Measurements from ENCODE around the gene CYP2C19.
"Not testable (repeated sequence)": the region's sequence is repeated elsewhere in the genome, so short reads cannot be mapped to it uniquely, and the experiment has no call there.

Gene CYP2C19

GRCh38 chr10:94784256-94784655 lies 21.8 kb downstream of the CYP2C19 start:
- H3K36me3 ChIP-seq (ENCODE audit: control insufficient read depth, low read length), result no peaks in the 10 kb centered on the region
- H3K4me3 ChIP-seq (ENCODE audit: low read length), result no peak overlapping the region
- H4K20me1 ChIP-seq (ENCODE audit: control insufficient read depth, insufficient read depth, low read depth, low read length), result no peaks in the 10 kb centered on the region
- no peaks in the 10 kb centered on the region for H3K27me3 ChIP-seq (ENCODE audit: control insufficient read depth, low read length)
- H3K9me2 ChIP-seq (replicated peaks; ENCODE audit: control insufficient read depth, low read length), result no peaks in the 10 kb centered on the region
- no peaks in the 10 kb centered on the region for H3F3A ChIP-seq (ENCODE audit: control insufficient read depth, insufficient read depth)
- no peak for TF ChIP-seq EZH2phosphoT487 (IDR thresholded peaks at IDR 0.05; ENCODE audit: borderline replicate concordance, low read length)
- TF ChIP-seq CTCF (IDR thresholded peaks at IDR 0.05; ENCODE audit: low read depth, low read length, poor library complexity, severe bottlenecking), result no peak
- no peak overlapping the region for H3K27ac ChIP-seq (ENCODE audit: low read depth, low read length)
- H3K4me1 ChIP-seq (ENCODE audit: control insufficient read depth, low read length), result no peaks in the 10 kb centered on the region
- no peaks in the 10 kb centered on the region for H3K79me2 ChIP-seq (ENCODE audit: control insufficient read depth, low read length)
- no peak overlapping the region for H3K4me2 ChIP-seq (ENCODE audit: low read length)
- no peaks in the 10 kb centered on the region for H3K9me3 ChIP-seq (ENCODE audit: control insufficient read depth, insufficient read depth, low read length)

- no peak overlapping the region for H3K27ac ChIP-seq (ENCODE audit: low read depth, low read length)
- no peaks in the 10 kb centered on the region for H3K9me3 ChIP-seq (ENCODE audit: control insufficient read depth, insufficient read depth, low read length)
- H3K4me1 ChIP-seq (ENCODE audit: control insufficient read depth, low read length), result no peaks in the 10 kb centered on the region
- H3K4me2 ChIP-seq (ENCODE audit: low read length), result no peak overlapping the region
- no peak overlapping the region for H3K4me3 ChIP-seq (ENCODE audit: low read length)
- H3K79me2 ChIP-seq (ENCODE audit: control insufficient read depth, low read length), result no peaks in the 10 kb centered on the region
- no peaks in the 10 kb centered on the region for H3K36me3 ChIP-seq (ENCODE audit: control insufficient read depth, low read length)
- no peak for TF ChIP-seq CTCF (IDR thresholded peaks at IDR 0.05; ENCODE audit: low read depth, low read length, poor library complexity, severe bottlenecking)
- no peak for TF ChIP-seq EZH2phosphoT487 (IDR thresholded peaks at IDR 0.05; ENCODE audit: borderline replicate concordance, low read length)
- H4K20me1 ChIP-seq (ENCODE audit: control insufficient read depth, insufficient read depth, low read depth, low read length), result no peaks in the 10 kb centered on the region
- no peaks in the 10 kb centered on the region for H3K9me2 ChIP-seq (replicated peaks; ENCODE audit: control insufficient read depth, low read length)
- no peaks in the 10 kb centered on the region for H3K27me3 ChIP-seq (ENCODE audit: control insufficient read depth, low read length)
- H3F3A ChIP-seq (ENCODE audit: control insufficient read depth, insufficient read depth), result no peaks in the 10 kb centered on the region
These were observed 22.7 kb downstream of the CYP2C19 start for GRCh38 chr10:94785211-94785610.

GRCh38 chr10:94800551-94800950 lies 38.1 kb downstream of the CYP2C19 start:
- H3K27ac ChIP-seq (ENCODE audit: low read depth, low read length); H3F3A ChIP-seq (ENCODE audit: control insufficient read depth, insufficient read depth); H3K36me3 ChIP-seq (ENCODE audit: control insufficient read depth, low read length); H4K20me1 ChIP-seq (ENCODE audit: control insufficient read depth, insufficient read depth, low read depth, low read length); H3K4me1 ChIP-seq (ENCODE audit: control insufficient read depth, low read length); H3K27me3 ChIP-seq (ENCODE audit: control insufficient read depth, low read length); H3K9me3 ChIP-seq (ENCODE audit: control insufficient read depth, insufficient read depth, low read length); H3K79me2 ChIP-seq (ENCODE audit: control insufficient read depth, low read length); H3K4me2 ChIP-seq (ENCODE audit: low read length); H3K9me2 ChIP-seq (replicated peaks; ENCODE audit: control insufficient read depth, low read length); H3K4me3 ChIP-seq (ENCODE audit: low read length): not testable (repeated sequence)

GRCh38 chr10:94803307-94803706 lies 40.8 kb downstream of the CYP2C19 start:
- no peak overlapping the region for H3K27ac ChIP-seq (ENCODE audit: low read depth, low read length)
- TF ChIP-seq CTCF (IDR thresholded peaks at IDR 0.05; ENCODE audit: low read depth, low read length, poor library complexity, severe bottlenecking) (no peak), EZH2phosphoT487 (IDR thresholded peaks at IDR 0.05; ENCODE audit: borderline replicate concordance, low read length) (no peak)
- H4K20me1 ChIP-seq (ENCODE audit: control insufficient read depth, insufficient read depth, low read depth, low read length), result no peaks in the 10 kb centered on the region
- no peaks in the 10 kb centered on the region for H3K27me3 ChIP-seq (ENCODE audit: control insufficient read depth, low read length)
- H3K36me3 ChIP-seq (ENCODE audit: control insufficient read depth, low read length), result no peaks in the 10 kb centered on the region
- H3K4me2 ChIP-seq (ENCODE audit: low read length), result no peak overlapping the region
- no peaks in the 10 kb centered on the region for H3K9me2 ChIP-seq (replicated peaks; ENCODE audit: control insufficient read depth, low read length)
- no peaks in the 10 kb centered on the region for H3K79me2 ChIP-seq (ENCODE audit: control insufficient read depth, low read length)
- H3K4me1 ChIP-seq (ENCODE audit: control insufficient read depth, low read length), result no peaks in the 10 kb centered on the region
- H3F3A ChIP-seq (ENCODE audit: control insufficient read depth, insufficient read depth), result no peaks in the 10 kb centered on the region
- no peak overlapping the region for H3K4me3 ChIP-seq (ENCODE audit: low read length)
- H3K9me3 ChIP-seq (ENCODE audit: control insufficient read depth, insufficient read depth, low read length), result no peaks in the 10 kb centered on the region; the same call in 1 of the 2 replicates

- H3F3A ChIP-seq (ENCODE audit: control insufficient read depth, insufficient read depth); H3K36me3 ChIP-seq (ENCODE audit: control insufficient read depth, low read length); H4K20me1 ChIP-seq (ENCODE audit: control insufficient read depth, insufficient read depth, low read depth, low read length); H3K27ac ChIP-seq (ENCODE audit: low read depth, low read length); H3K9me3 ChIP-seq (ENCODE audit: control insufficient read depth, insufficient read depth, low read length); H3K79me2 ChIP-seq (ENCODE audit: control insufficient read depth, low read length); H3K27me3 ChIP-seq (ENCODE audit: control insufficient read depth, low read length); H3K4me3 ChIP-seq (ENCODE audit: low read length); H3K4me1 ChIP-seq (ENCODE audit: control insufficient read depth, low read length); H3K4me2 ChIP-seq (ENCODE audit: low read length); H3K9me2 ChIP-seq (replicated peaks; ENCODE audit: control insufficient read depth, low read length): not testable (repeated sequence)
These were observed 67.5 kb downstream of the CYP2C19 start for GRCh38 chr10:94830025-94830424.
